Activated B cell treated with CpG ODN at 0.5 μM for 24 hours (primary cell): ENCODE results near the gene RILP. TPM values are rescaled to one million over a fixed set of nuclear protein-coding genes. Genes with fewer than 3 reads are reported as not detected.

ENCODE experiments used
- ATAC-seq: fragments of 200-7000 bp; cut with Tn5 transposase; one replicate; pipeline ENCODE4 v1.10.0; 2021; ENCODE audit warnings: low read depth, mild to moderate bottlenecking, moderate library complexity
- CTCF ChIA-PET: fragments of 350-600 bp; sonication (Branson Sonifier 250); formaldehyde crosslinking; loops from one replicate; lab custom pipeline; 2021; ENCODE audit warnings: antibody characterized with exemption; lab: Charles Lee
- POLR2A ChIA-PET: fragments of 350-600 bp; sonication (Branson Sonifier 250); formaldehyde crosslinking; loops from one replicate; lab custom pipeline; 2021; ENCODE audit warnings: antibody characterized with exemption; lab: Charles Lee
- DNase-seq: peaks from one replicate; pipeline ENCODE4 v3.0.0; 2022
- H3K27ac Mint-ChIP-seq: one replicate; pipeline ENCODE4 v1.8.0; 2020; ENCODE audit warnings: mixed read lengths
- H3K27me3 Mint-ChIP-seq: one replicate; pipeline ENCODE4 v1.8.0; 2021; ENCODE audit warnings: mixed read lengths
- H3K36me3 Mint-ChIP-seq: one replicate; pipeline ENCODE4 v1.8.0; 2021; ENCODE audit warnings: low read depth, mixed read lengths
- H3K4me1 Mint-ChIP-seq: one replicate; pipeline ENCODE4 v1.8.0; 2021; ENCODE audit warnings: mixed read lengths
- H3K4me3 Mint-ChIP-seq: one replicate; pipeline ENCODE4 v1.8.0; 2020; ENCODE audit warnings: mild to moderate bottlenecking, mixed read lengths
- H3K9me3 Mint-ChIP-seq: one replicate; pipeline ENCODE4 v1.8.0; 2020; ENCODE audit warnings: mixed read lengths
- intact Hi-C: fragments of 100-400 bp; cut with micrococcal nuclease; formaldehyde crosslinking; loops from one replicate; pipeline ENCODE4 v1.15.1; 2024
- total RNA-seq: library from RNA; stranded (reverse); gene quantifications from 2 replicates; pipeline ENCODE4 v1.2.3, GENCODE V29; 2022
- TF ChIP-seq, protein P1 (sequence below): fragments of 200-600 bp; IDR thresholded peaks from one replicate; pipeline ENCODE4 v1.8.0; 2022; ENCODE audit warnings: antibody characterized with exemption, mild to moderate bottlenecking

RILP gene
- total RNA-seq, 1 donor from 2014 or later, result 9.8 TPM

DNA sequence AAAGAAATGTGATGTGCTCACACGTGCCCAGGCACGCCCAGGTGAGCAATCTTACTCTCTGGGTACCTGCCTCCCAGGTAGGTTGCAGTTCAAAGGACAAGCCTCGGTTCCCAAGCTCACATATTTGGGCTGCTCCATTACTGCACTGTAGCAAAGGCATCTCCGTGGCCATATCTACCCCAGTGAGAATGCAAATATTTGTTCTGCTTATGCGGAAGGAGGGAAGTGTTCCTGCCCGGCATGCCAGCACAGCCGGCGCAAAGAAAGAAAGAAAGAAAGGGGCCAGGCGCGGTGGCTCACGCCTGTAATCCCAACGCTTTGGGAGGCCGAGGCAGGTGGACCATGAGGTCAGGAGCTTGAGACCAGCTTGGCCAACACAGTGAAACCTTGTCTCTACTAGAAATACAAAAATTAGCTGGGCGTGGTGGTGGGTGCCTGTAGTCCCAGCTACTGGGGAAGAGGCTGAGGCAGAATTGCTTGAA, 51.8 kb downstream of the RILP start:
- DNase-seq, result no peak
- CTCF ChIA-PET, result interaction anchor here (1.0 kb wide), 1 partner anchor 24 kb away, joined by 3 read pairs; no protein-coding TSS in a partner anchor
- ATAC-seq, result no peak

More for the DNA sequence above, 51.8 kb downstream of the RILP start:
- TF ChIP-seq, protein P1, sequence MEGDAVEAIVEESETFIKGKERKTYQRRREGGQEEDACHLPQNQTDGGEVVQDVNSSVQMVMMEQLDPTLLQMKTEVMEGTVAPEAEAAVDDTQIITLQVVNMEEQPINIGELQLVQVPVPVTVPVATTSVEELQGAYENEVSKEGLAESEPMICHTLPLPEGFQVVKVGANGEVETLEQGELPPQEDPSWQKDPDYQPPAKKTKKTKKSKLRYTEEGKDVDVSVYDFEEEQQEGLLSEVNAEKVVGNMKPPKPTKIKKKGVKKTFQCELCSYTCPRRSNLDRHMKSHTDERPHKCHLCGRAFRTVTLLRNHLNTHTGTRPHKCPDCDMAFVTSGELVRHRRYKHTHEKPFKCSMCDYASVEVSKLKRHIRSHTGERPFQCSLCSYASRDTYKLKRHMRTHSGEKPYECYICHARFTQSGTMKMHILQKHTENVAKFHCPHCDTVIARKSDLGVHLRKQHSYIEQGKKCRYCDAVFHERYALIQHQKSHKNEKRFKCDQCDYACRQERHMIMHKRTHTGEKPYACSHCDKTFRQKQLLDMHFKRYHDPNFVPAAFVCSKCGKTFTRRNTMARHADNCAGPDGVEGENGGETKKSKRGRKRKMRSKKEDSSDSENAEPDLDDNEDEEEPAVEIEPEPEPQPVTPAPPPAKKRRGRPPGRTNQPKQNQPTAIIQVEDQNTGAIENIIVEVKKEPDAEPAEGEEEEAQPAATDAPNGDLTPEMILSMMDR, result no peak
- Mint-ChIP-seq H3K36me3 (peaks cover 41% of the 10 kb centered on the region), H3K4me3 (no peak overlapping the region), H3K9me3 (peaks cover 2% of the 10 kb centered on the region), H3K4me1 (peaks cover 31% of the 10 kb centered on the region), H3K27ac (no peak overlapping the region), H3K27me3 (no peaks in the 10 kb centered on the region)
- intact Hi-C loops, result no loop called here
- POLR2A ChIA-PET, result interaction anchor here (0.7 to 4.7 kb wide), 4 partner anchors 9 to 30 kb away, joined by 4 to 46 read pairs (median 8); partner anchors contain the start of gene SLC43A2

Other genes starting within 250 kb of the RILP start
- gene YWHAE, start 249.6 kb downstream of the RILP start, total RNA-seq, result 253 and 263 TPM in 2 replicates
- gene CRK, start 193.6 kb downstream of the RILP start, total RNA-seq, result 22.5 and 29.1 TPM in 2 replicates
- 189 and 190 TPM in 2 replicates for gene MYO1C, start 157.2 kb downstream of the RILP start, total RNA-seq
- 46.0 and 50.0 TPM in 2 replicates for gene INPP5K, start 133.3 kb downstream of the RILP start, total RNA-seq
- gene PITPNA, start 87.1 kb downstream of the RILP start, total RNA-seq, result 97.0 and 113 TPM in 2 replicates
- 148 and 167 TPM in 2 replicates for gene SLC43A2, start 21.0 kb downstream of the RILP start, total RNA-seq
- 6.6 and 8.0 TPM in 2 replicates for gene SCARF1, start 4.1 kb downstream of the RILP start, total RNA-seq
- 401 and 442 TPM in 2 replicates for gene PRPF8, start 35.0 kb upstream of the RILP start, total RNA-seq
- gene TLCD2, start 60.5 kb upstream of the RILP start, total RNA-seq, result 0.02 and 0.04 TPM in 2 replicates
- 42.7 and 48.4 TPM in 2 replicates for gene WDR81, start 74.8 kb upstream of the RILP start, total RNA-seq
- 0.82 and 1.3 TPM in 2 replicates for gene SERPINF2, start 93.0 kb upstream of the RILP start, total RNA-seq
- gene SERPINF1, start 112.2 kb upstream of the RILP start, total RNA-seq, result 8.7 and 14.8 TPM in 2 replicates
- gene SMYD4, start 180.0 kb upstream of the RILP start, total RNA-seq, result 19.9 and 21.8 TPM in 2 replicates
- 99.8 and 109 TPM in 2 replicates for gene RPA1, start 180.1 kb upstream of the RILP start, total RNA-seq